WTC11 (cell line): ENCODE results near the gene SPATA13.

Source experiments
- CREB1 ChIP-seq: sonication (generic); formaldehyde crosslinking; IDR thresholded peaks from 2 replicates; pipeline ENCODE4 v1.8.0; 2023; ENCODE audit warnings: mild to moderate bottlenecking, missing genetic modification reagents
- NR1H2 ChIP-seq: sonication (generic); formaldehyde crosslinking; IDR thresholded peaks from 2 replicates; pipeline ENCODE4 v1.9.0; 2021; ENCODE audit warnings: mild to moderate bottlenecking, moderate library complexity, missing genetic modification reagents
- NR3C1 ChIP-seq: sonication (generic); formaldehyde crosslinking; conservative IDR thresholded peaks from 2 replicates; pipeline ENCODE4 v1.8.1; 2023; ENCODE audit warnings: low read depth, mild to moderate bottlenecking, missing genetic modification reagents
- RELA ChIP-seq: sonication (generic); formaldehyde crosslinking; IDR thresholded peaks from 2 replicates; pipeline ENCODE4 v1.8.1; 2022; ENCODE audit warnings: missing genetic modification reagents, mild to moderate bottlenecking, borderline replicate concordance
- TCF7 ChIP-seq: sonication (generic); formaldehyde crosslinking; IDR thresholded peaks from 2 replicates; pipeline ENCODE4 v1.8.0; 2022; ENCODE audit warnings: mild to moderate bottlenecking, low read depth, missing genetic modification reagents, moderate library complexity
- TF ChIP-seq, protein P1 (sequence below): sonication (generic); formaldehyde crosslinking; IDR thresholded peaks from 2 replicates; pipeline ENCODE4 v1.8.1; 2022; ENCODE audit warnings: low read depth, mild to moderate bottlenecking, moderate library complexity, missing genetic modification reagents, borderline replicate concordance
- TF ChIP-seq, protein P2 (sequence below): fragments of 200-600 bp; IDR thresholded peaks from 2 replicates; pipeline ENCODE4 v1.8.0; 2022; ENCODE audit warnings: antibody characterized with exemption
- TF ChIP-seq, protein P3 (sequence below): sonication (generic); formaldehyde crosslinking; IDR thresholded peaks from 2 replicates; pipeline ENCODE4 v1.8.0; 2023; ENCODE audit warnings: mild to moderate bottlenecking, missing genetic modification reagents
- TF ChIP-seq, protein P4 (sequence below): sonication (generic); formaldehyde crosslinking; IDR thresholded peaks from 2 replicates; pipeline ENCODE4 v1.8.1; 2022; ENCODE audit warnings: low read depth, missing genetic modification reagents, borderline replicate concordance
- TF ChIP-seq, protein P5 (sequence below): sonication (generic); formaldehyde crosslinking; IDR thresholded peaks from 2 replicates; pipeline ENCODE4 v1.8.0; 2022; ENCODE audit warnings: mild to moderate bottlenecking, missing genetic modification reagents
- TF ChIP-seq, protein P6 (sequence below): sonication (generic); formaldehyde crosslinking; IDR thresholded peaks from 2 replicates; pipeline ENCODE4 v1.8.0; 2022; ENCODE audit warnings: mild to moderate bottlenecking, missing genetic modification reagents

DNA sequence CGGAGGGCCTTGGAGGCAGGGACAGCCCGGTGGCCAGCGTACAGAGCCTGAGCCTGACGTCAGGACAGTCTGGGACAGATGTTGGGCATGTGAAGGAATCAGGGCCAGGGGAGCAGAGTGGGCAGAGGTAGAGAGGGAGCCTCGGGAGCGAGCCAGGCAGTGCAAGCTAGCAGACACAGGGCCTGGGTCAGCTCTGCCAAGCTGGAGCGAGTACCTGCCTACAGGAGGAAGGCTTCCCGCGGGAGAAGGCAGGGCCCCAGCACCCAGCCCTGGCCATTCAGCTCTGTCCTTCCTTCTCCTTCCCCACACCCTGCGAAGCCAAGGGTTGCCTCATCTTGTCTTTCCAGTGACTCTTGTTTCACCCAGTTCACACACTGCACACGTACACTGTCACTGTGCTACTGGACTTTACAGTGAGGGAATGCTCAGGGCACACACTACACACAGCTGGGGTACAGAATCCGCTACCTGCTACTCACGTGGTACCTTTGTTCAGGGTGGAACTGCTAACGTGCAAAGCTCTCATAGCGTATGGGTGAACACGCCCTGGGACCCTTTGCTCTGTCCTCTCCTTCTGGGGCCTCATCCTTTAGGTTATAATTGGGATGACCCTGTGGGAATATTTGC lies 139.1 kb downstream of the SPATA13 start:
- TF ChIP-seq, protein P1, sequence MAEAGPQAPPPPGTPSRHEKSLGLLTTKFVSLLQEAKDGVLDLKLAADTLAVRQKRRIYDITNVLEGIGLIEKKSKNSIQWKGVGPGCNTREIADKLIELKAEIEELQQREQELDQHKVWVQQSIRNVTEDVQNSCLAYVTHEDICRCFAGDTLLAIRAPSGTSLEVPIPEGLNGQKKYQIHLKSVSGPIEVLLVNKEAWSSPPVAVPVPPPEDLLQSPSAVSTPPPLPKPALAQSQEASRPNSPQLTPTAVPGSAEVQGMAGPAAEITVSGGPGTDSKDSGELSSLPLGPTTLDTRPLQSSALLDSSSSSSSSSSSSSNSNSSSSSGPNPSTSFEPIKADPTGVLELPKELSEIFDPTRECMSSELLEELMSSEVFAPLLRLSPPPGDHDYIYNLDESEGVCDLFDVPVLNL (CRISPR knock-in tag): no peak
- TF ChIP-seq, protein P2, sequence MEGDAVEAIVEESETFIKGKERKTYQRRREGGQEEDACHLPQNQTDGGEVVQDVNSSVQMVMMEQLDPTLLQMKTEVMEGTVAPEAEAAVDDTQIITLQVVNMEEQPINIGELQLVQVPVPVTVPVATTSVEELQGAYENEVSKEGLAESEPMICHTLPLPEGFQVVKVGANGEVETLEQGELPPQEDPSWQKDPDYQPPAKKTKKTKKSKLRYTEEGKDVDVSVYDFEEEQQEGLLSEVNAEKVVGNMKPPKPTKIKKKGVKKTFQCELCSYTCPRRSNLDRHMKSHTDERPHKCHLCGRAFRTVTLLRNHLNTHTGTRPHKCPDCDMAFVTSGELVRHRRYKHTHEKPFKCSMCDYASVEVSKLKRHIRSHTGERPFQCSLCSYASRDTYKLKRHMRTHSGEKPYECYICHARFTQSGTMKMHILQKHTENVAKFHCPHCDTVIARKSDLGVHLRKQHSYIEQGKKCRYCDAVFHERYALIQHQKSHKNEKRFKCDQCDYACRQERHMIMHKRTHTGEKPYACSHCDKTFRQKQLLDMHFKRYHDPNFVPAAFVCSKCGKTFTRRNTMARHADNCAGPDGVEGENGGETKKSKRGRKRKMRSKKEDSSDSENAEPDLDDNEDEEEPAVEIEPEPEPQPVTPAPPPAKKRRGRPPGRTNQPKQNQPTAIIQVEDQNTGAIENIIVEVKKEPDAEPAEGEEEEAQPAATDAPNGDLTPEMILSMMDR: no peak
- TF ChIP-seq NR3C1 (CRISPR knock-in tag): no peak
- TF ChIP-seq, protein P3, sequence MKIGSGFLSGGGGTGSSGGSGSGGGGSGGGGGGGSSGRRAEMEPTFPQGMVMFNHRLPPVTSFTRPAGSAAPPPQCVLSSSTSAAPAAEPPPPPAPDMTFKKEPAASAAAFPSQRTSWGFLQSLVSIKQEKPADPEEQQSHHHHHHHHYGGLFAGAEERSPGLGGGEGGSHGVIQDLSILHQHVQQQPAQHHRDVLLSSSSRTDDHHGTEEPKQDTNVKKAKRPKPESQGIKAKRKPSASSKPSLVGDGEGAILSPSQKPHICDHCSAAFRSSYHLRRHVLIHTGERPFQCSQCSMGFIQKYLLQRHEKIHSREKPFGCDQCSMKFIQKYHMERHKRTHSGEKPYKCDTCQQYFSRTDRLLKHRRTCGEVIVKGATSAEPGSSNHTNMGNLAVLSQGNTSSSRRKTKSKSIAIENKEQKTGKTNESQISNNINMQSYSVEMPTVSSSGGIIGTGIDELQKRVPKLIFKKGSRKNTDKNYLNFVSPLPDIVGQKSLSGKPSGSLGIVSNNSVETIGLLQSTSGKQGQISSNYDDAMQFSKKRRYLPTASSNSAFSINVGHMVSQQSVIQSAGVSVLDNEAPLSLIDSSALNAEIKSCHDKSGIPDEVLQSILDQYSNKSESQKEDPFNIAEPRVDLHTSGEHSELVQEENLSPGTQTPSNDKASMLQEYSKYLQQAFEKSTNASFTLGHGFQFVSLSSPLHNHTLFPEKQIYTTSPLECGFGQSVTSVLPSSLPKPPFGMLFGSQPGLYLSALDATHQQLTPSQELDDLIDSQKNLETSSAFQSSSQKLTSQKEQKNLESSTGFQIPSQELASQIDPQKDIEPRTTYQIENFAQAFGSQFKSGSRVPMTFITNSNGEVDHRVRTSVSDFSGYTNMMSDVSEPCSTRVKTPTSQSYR (CRISPR knock-in tag): no peak
- no peak for TF ChIP-seq CREB1
- no peak for TF ChIP-seq NR1H2 (CRISPR knock-in tag)
- TF ChIP-seq, protein P4, sequence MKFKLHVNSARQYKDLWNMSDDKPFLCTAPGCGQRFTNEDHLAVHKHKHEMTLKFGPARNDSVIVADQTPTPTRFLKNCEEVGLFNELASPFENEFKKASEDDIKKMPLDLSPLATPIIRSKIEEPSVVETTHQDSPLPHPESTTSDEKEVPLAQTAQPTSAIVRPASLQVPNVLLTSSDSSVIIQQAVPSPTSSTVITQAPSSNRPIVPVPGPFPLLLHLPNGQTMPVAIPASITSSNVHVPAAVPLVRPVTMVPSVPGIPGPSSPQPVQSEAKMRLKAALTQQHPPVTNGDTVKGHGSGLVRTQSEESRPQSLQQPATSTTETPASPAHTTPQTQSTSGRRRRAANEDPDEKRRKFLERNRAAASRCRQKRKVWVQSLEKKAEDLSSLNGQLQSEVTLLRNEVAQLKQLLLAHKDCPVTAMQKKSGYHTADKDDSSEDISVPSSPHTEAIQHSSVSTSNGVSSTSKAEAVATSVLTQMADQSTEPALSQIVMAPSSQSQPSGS (CRISPR knock-in tag): no peak
- no peak for TF ChIP-seq RELA (CRISPR knock-in tag)
- TF ChIP-seq, protein P5, sequence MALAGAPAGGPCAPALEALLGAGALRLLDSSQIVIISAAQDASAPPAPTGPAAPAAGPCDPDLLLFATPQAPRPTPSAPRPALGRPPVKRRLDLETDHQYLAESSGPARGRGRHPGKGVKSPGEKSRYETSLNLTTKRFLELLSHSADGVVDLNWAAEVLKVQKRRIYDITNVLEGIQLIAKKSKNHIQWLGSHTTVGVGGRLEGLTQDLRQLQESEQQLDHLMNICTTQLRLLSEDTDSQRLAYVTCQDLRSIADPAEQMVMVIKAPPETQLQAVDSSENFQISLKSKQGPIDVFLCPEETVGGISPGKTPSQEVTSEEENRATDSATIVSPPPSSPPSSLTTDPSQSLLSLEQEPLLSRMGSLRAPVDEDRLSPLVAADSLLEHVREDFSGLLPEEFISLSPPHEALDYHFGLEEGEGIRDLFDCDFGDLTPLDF (CRISPR knock-in tag): no peak
- TF ChIP-seq TCF7 (CRISPR knock-in tag): no peak
- TF ChIP-seq, protein P6, sequence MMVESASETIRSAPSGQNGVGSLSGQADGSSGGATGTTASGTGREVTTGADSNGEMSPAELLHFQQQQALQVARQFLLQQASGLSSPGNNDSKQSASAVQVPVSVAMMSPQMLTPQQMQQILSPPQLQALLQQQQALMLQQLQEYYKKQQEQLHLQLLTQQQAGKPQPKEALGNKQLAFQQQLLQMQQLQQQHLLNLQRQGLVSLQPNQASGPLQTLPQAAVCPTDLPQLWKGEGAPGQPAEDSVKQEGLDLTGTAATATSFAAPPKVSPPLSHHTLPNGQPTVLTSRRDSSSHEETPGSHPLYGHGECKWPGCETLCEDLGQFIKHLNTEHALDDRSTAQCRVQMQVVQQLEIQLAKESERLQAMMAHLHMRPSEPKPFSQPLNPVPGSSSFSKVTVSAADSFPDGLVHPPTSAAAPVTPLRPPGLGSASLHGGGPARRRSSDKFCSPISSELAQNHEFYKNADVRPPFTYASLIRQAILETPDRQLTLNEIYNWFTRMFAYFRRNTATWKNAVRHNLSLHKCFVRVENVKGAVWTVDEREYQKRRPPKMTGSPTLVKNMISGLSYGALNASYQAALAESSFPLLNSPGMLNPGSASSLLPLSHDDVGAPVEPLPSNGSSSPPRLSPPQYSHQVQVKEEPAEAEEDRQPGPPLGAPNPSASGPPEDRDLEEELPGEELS: no peak
